ENCODE data around the gene TCF7. TPM values are rescaled to one million over a fixed set of nuclear protein-coding genes. Genes with fewer than 3 reads are reported as not detected.

Gene TCF7
- polyA plus RNA-seq, 1 donor from 2014 or later, result 0.15 TPM

DNA sequence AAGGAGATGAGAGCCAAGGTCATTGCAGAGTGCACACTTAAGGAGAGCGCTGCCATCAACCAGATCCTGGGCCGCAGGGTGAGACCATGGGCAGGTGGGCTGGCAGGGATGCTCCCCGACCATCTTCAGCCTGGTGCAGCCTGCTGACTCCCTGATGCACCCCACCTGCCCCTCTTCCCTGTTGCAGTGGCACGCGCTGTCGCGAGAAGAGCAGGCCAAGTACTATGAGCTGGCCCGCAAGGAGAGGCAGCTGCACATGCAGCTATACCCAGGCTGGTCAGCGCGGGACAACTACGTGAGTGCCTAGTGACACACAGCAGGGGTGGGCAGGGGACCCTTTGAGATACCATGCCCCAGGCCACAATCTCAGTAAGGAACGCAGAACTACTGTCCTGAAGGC lies 28.3 kb downstream of the TCF7 start:
- Histone ChIP-seq H3K79me2 (replicated peaks; ENCODE audit: insufficient read depth, low read length) (no peaks in the 10 kb centered on the region), H3K27me3 (ENCODE audit: insufficient read depth, low read depth, low read length) (no peaks in the 10 kb centered on the region), H3K9me3 (ENCODE audit: low read length) (no peaks in the 10 kb centered on the region), H3F3A (ENCODE audit: insufficient read depth, low read length, poor library complexity, severe bottlenecking) (no peaks in the 10 kb centered on the region), H3K36me3 (ENCODE audit: insufficient read depth, low read length) (no peaks in the 10 kb centered on the region), H2AFZ (ENCODE audit: low read depth, low read length) (no peak overlapping the region), H3K27ac (ENCODE audit: low read length) (no peak overlapping the region), H3K4me3 (ENCODE audit: low read length) (no peak overlapping the region), H3K4me2 (ENCODE audit: low read length) (no peak overlapping the region), H3K9ac (ENCODE audit: low read length) (no peak overlapping the region), H3K9me2 (ENCODE audit: insufficient read depth, low read length) (no peaks in the 10 kb centered on the region), H4K20me1 (ENCODE audit: insufficient read depth) (no peaks in the 10 kb centered on the region)
- no peak for TF ChIP-seq RAD21 (conservative IDR thresholded peaks at IDR 0.05)
- TF ChIP-seq CTCF (IDR thresholded peaks at IDR 0.05; ENCODE audit: poor library complexity, severe bottlenecking), result no peak
- no peak for TF ChIP-seq EP300 (conservative IDR thresholded peaks at IDR 0.05; ENCODE audit: poor library complexity, severe bottlenecking)
- TF ChIP-seq TAF1 (IDR thresholded peaks at IDR 0.05; ENCODE audit: low read depth), result no peak

DNA sequence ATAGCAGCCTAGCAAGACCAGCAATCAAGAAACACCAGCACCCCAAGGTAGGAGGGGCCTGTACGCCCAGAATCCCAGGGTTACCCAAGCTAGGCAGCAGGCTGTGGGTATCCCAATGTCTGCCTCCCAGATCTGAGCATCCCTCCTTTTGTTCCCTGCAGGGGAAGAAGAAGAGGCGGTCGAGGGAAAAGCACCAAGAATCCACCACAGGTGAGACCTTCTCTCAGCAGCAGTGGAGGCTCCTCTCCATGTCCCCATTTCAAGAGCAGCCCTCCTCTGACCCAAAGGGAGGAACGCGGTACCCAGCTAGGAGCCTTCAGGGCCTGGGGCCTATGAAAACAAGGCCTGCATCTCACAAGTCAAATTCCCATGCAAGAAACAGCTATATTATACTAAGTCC lies 28.9 kb downstream of the TCF7 start:
- H3K4me3 ChIP-seq (ENCODE audit: low read length), result no peak overlapping the region
- H3K9ac ChIP-seq (ENCODE audit: low read length), result no peak overlapping the region
- H3K27me3 ChIP-seq (ENCODE audit: insufficient read depth, low read depth, low read length), result no peaks in the 10 kb centered on the region
- H3K9me3 ChIP-seq (ENCODE audit: low read length), result no peaks in the 10 kb centered on the region
- H3K4me2 ChIP-seq (ENCODE audit: low read length), result no peak overlapping the region
- H3K79me2 ChIP-seq (replicated peaks; ENCODE audit: insufficient read depth, low read length), result no peaks in the 10 kb centered on the region
- H4K20me1 ChIP-seq (ENCODE audit: insufficient read depth), result no peaks in the 10 kb centered on the region
- no peaks in the 10 kb centered on the region for H3K36me3 ChIP-seq (ENCODE audit: insufficient read depth, low read length)
- H2AFZ ChIP-seq (ENCODE audit: low read depth, low read length), result no peak overlapping the region
- H3F3A ChIP-seq (ENCODE audit: insufficient read depth, low read length, poor library complexity, severe bottlenecking), result no peaks in the 10 kb centered on the region
- H3K9me2 ChIP-seq (ENCODE audit: insufficient read depth, low read length), result no peaks in the 10 kb centered on the region
- H3K27ac ChIP-seq (ENCODE audit: low read length), result no peak overlapping the region
- TF ChIP-seq SMC3 (conservative IDR thresholded peaks at IDR 0.05; ENCODE audit: poor library complexity) (no peak), MXI1 (conservative IDR thresholded peaks at IDR 0.05; ENCODE audit: poor library complexity, severe bottlenecking) (no peak)

- Histone ChIP-seq H2AFZ (ENCODE audit: low read depth, low read length) (no peak overlapping the region), H3K27me3 (ENCODE audit: insufficient read depth, low read depth, low read length) (no peaks in the 10 kb centered on the region), H3K9me2 (ENCODE audit: insufficient read depth, low read length) (no peaks in the 10 kb centered on the region), H3K79me2 (replicated peaks; ENCODE audit: insufficient read depth, low read length) (peaks cover 3% of the 10 kb centered on the region), H3K4me2 (ENCODE audit: low read length) (no peak overlapping the region), H3F3A (ENCODE audit: insufficient read depth, low read length, poor library complexity, severe bottlenecking) (no peaks in the 10 kb centered on the region), H3K9ac (ENCODE audit: low read length) (no peak overlapping the region), H3K9me3 (ENCODE audit: low read length) (no peaks in the 10 kb centered on the region), H3K4me3 (ENCODE audit: low read length) (no peak overlapping the region), H3K27ac (ENCODE audit: low read length) (no peak overlapping the region), H3K36me3 (ENCODE audit: insufficient read depth, low read length) (no peaks in the 10 kb centered on the region), H4K20me1 (ENCODE audit: insufficient read depth) (no peaks in the 10 kb centered on the region)
- TF ChIP-seq TAF1 (IDR thresholded peaks at IDR 0.05; ENCODE audit: low read depth) (no peak), RAD21 (conservative IDR thresholded peaks at IDR 0.05) (no peak), EP300 (conservative IDR thresholded peaks at IDR 0.05; ENCODE audit: poor library complexity, severe bottlenecking) (no peak), EZH2 (IDR thresholded peaks at IDR 0.05; ENCODE audit: borderline replicate concordance, insufficient read depth, low read length, poor library complexity, severe bottlenecking) (no peak), POLR2AphosphoS5 (IDR thresholded peaks at IDR 0.05) (no peak), SMC3 (conservative IDR thresholded peaks at IDR 0.05; ENCODE audit: poor library complexity) (no peak), MXI1 (conservative IDR thresholded peaks at IDR 0.05; ENCODE audit: poor library complexity, severe bottlenecking) (no peak), CTCF (IDR thresholded peaks at IDR 0.05; ENCODE audit: poor library complexity, severe bottlenecking) (no peak)
- TF ChIP-seq, protein P1, sequence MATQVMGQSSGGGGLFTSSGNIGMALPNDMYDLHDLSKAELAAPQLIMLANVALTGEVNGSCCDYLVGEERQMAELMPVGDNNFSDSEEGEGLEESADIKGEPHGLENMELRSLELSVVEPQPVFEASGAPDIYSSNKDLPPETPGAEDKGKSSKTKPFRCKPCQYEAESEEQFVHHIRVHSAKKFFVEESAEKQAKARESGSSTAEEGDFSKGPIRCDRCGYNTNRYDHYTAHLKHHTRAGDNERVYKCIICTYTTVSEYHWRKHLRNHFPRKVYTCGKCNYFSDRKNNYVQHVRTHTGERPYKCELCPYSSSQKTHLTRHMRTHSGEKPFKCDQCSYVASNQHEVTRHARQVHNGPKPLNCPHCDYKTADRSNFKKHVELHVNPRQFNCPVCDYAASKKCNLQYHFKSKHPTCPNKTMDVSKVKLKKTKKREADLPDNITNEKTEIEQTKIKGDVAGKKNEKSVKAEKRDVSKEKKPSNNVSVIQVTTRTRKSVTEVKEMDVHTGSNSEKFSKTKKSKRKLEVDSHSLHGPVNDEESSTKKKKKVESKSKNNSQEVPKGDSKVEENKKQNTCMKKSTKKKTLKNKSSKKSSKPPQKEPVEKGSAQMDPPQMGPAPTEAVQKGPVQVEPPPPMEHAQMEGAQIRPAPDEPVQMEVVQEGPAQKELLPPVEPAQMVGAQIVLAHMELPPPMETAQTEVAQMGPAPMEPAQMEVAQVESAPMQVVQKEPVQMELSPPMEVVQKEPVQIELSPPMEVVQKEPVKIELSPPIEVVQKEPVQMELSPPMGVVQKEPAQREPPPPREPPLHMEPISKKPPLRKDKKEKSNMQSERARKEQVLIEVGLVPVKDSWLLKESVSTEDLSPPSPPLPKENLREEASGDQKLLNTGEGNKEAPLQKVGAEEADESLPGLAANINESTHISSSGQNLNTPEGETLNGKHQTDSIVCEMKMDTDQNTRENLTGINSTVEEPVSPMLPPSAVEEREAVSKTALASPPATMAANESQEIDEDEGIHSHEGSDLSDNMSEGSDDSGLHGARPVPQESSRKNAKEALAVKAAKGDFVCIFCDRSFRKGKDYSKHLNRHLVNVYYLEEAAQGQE (IDR thresholded peaks at IDR 0.05; ENCODE audit: borderline replicate concordance), result no peak
These were observed 29.8 kb downstream of the TCF7 start for GRCh38 chr5:134143944-134144941.
